Measurements from ENCODE around the gene DRD5. TPM values are rescaled to one million over a fixed set of nuclear protein-coding genes. Genes with fewer than 3 reads are reported as not detected.

DRD5 gene
- polyA plus RNA-seq, 1 experiment, result not detected

DNA sequence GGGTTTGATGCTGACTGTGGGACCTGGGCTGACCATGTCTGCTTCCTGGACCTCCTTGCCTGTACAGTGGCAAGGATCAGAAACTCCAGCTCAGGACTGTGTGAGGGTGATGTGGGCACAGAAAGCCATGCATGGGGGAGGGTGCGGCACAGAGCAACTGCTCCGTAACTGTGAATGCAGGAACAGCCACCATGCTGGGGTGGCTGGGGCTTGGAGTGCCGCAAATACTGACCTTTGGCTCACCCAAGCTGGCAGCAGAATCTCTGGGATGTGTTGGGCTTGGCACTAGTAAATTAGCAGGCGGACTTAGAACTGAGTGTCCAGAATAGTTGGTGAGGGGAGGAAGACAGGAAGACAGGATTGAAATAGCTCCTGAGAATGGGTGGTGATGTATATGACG, 52.0 kb downstream of the DRD5 start:
- ChIA-PET CTCF (no interaction called here), POLR2A (no interaction called here)
- no peaks in the 10 kb centered on the region for H3K27me3 ChIP-seq (ENCODE audit: control insufficient read depth, insufficient read depth, low read length)
- TF ChIP-seq, protein P1, sequence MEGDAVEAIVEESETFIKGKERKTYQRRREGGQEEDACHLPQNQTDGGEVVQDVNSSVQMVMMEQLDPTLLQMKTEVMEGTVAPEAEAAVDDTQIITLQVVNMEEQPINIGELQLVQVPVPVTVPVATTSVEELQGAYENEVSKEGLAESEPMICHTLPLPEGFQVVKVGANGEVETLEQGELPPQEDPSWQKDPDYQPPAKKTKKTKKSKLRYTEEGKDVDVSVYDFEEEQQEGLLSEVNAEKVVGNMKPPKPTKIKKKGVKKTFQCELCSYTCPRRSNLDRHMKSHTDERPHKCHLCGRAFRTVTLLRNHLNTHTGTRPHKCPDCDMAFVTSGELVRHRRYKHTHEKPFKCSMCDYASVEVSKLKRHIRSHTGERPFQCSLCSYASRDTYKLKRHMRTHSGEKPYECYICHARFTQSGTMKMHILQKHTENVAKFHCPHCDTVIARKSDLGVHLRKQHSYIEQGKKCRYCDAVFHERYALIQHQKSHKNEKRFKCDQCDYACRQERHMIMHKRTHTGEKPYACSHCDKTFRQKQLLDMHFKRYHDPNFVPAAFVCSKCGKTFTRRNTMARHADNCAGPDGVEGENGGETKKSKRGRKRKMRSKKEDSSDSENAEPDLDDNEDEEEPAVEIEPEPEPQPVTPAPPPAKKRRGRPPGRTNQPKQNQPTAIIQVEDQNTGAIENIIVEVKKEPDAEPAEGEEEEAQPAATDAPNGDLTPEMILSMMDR (IDR thresholded peaks at IDR 0.05; ENCODE audit: insufficient read depth, low read depth, low read length), result no peak
- H3K36me3 ChIP-seq (ENCODE audit: control insufficient read depth, insufficient read depth, low read length), result no peaks in the 10 kb centered on the region
- H3K4me3 ChIP-seq (ENCODE audit: low read depth, low read length), result no peak overlapping the region
- DNase-seq (ENCODE audit: low read depth), result no peak

Small RNAs within 50 kb of the gene (small RNA-seq; reads per million reads assigned to genes)
- not detected for gene RNA5SP154 (ENCODE audit: insufficient read length, low read depth, low replicate concordance)

Other genes with a start within 250 kb of the DRD5 start
- gene SLC2A9, start 239.9 kb downstream of the DRD5 start, polyA plus RNA-seq (2011; rRNA removed), result 5.0 and 6.4 TPM in 2 replicates